GM12865 (cell line): ENCODE measurements around the gene NR4A3.

Experiments
- DNase-seq: peaks from one replicate; pipeline ENCODE4 v3.0.0; 2010; ENCODE audit warnings: low read depth
- H3K4me3 ChIP-seq: 2 replicates; pipeline ENCODE4 v1.5.1; 2011; ENCODE audit warnings: mild to moderate bottlenecking, low read depth, low read length, control low read depth
- TF ChIP-seq, protein P1 (sequence below): IDR thresholded peaks from 2 replicates; pipeline ENCODE4 v1.5.1; 2011; ENCODE audit warnings: low read length, control low read depth, low read depth, inconsistent platforms; ENCODE audit not compliant: insufficient read depth; ENCODE audit errors: missing control alignments

NR4A3 gene

GRCh38 chr9:99870126-99870525 lies 48.4 kb downstream of the NR4A3 start:
- TF ChIP-seq, protein P1, sequence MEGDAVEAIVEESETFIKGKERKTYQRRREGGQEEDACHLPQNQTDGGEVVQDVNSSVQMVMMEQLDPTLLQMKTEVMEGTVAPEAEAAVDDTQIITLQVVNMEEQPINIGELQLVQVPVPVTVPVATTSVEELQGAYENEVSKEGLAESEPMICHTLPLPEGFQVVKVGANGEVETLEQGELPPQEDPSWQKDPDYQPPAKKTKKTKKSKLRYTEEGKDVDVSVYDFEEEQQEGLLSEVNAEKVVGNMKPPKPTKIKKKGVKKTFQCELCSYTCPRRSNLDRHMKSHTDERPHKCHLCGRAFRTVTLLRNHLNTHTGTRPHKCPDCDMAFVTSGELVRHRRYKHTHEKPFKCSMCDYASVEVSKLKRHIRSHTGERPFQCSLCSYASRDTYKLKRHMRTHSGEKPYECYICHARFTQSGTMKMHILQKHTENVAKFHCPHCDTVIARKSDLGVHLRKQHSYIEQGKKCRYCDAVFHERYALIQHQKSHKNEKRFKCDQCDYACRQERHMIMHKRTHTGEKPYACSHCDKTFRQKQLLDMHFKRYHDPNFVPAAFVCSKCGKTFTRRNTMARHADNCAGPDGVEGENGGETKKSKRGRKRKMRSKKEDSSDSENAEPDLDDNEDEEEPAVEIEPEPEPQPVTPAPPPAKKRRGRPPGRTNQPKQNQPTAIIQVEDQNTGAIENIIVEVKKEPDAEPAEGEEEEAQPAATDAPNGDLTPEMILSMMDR: no peak
- DNase-seq: no peak

GRCh38 chr9:99873531-99873930 lies 51.8 kb downstream of the NR4A3 start:
- TF ChIP-seq, protein P1: no peak
- DNase-seq: no peak
- no peak overlapping the region for H3K4me3 ChIP-seq

More at GRCh38 chr9:99870126-99870525, 48.4 kb downstream of the NR4A3 start:
- H3K4me3 ChIP-seq: no peak overlapping the region

DNA sequence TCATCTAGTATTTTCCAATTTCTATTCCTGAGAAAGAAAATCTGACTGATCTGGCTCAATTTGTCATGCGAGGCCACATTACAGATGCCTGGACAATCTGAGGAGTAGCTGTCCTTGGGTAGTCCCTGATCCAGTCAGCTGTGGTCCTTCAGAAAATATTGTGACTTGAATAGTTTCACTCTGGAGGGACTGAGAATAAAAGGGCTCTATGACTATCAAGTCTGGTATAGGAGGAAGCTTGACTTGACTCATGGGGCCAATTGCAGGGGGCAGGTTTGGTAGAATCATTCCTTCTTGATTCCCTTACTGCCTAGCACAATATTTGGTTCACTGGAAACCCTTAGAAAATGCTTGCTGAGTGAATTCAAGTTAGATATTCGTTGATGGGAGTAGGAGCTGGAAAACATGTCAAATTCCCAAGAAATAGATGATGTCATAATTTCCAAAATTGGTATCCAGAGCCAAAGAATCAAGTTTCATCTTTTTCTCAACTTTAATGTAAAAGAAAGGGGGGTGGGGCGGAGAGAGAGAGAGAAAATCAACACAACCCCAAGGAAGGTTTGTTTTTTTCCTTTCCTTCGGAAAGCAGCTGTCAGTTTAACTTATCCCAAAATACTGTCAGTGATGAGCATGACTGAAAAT lies 52.4 kb downstream of the NR4A3 start:
- no peak for DNase-seq
- TF ChIP-seq, protein P1: no peak
- no peak overlapping the region for H3K4me3 ChIP-seq

DNA sequence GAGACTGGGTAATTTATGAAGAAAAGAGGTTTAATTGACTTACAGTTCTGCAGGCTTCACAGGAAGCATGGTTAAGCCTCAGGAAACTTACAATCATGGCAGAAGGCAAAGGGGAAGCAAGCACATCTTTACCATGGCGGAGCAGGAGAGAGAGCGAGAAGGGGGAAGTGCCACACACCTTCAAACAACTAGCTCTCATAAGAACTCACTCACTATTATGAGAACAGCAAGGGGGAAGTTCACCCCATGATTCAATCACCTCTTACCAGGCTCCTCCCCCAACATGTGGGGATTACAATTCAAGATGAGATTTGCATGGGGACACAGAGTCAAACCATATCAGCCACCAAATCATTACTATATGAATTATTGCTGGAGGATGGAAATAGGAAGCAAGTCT lies 54.5 kb downstream of the NR4A3 start:
- DNase-seq: peak; percentile 17
- H3K4me3 ChIP-seq: no peak overlapping the region
- TF ChIP-seq, protein P1: no peak

- TF ChIP-seq, protein P1: no peak
- DNase-seq: no peak
- H3K4me3 ChIP-seq: no peak overlapping the region
Measured at GRCh38 chr9:99878651-99879050, 57.0 kb downstream of the NR4A3 start.

DNA sequence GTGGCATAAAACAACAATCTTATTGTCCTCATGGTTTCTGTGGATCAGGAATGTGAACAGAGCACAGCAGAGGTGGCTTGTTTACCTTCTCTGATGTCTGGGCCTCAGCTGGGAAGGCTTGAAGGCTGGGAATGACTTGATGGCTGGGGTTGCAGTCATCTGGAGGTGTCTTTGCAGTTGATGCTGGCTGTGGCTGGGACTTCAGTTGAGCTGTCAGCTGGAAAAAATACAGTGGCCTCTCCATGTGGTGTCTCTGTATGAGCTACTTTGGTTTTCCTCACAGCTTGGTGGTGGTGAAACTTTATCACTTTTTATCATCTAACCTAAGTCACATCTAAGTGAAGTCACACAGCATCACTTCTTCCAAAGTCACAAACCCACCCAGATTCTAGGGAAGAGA lies 60.1 kb downstream of the NR4A3 start:
- TF ChIP-seq, protein P1: no peak
- DNase-seq: no peak
- H3K4me3 ChIP-seq: no peak overlapping the region

DNA sequence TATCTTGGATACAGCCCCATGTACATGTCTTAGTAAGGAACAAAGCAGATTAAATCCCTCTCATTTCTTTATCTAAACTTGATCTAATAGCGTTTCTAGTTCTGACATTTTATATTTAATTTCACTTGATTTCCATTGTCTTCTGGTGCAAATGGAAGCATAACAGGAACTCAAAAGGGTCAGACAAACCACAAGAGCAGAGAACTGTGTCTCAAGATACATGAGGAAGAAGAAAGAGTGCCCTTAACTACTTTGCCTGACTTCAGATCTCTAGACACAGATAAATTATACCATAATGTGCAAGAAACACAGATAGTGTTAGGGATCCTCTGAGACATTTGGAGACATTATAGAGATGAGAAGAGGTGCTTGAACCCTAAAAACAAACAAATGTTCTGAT lies 64.1 kb downstream of the NR4A3 start:
- no peak for DNase-seq
- TF ChIP-seq, protein P1: no peak
- no peak overlapping the region for H3K4me3 ChIP-seq
